ENCODE measurements around the gene IMMP2L.

Gene IMMP2L

GRCh38 chr7:111532625-111533024, 29.7 kb downstream of the IMMP2L start:
- no peak overlapping the region for H3K27ac ChIP-seq (ENCODE audit: low read length)
- no peak overlapping the region for H2AFZ ChIP-seq (ENCODE audit: low read depth, low read length)
- no peaks in the 10 kb centered on the region for H3K79me2 ChIP-seq (ENCODE audit: insufficient read depth, low read length)
- H3K9ac ChIP-seq (ENCODE audit: low read depth, low read length) = no peak overlapping the region
- peaks cover 19% of the 10 kb centered on the region for H3K4me1 ChIP-seq (ENCODE audit: insufficient read depth, low read length)
- ATAC-seq (ENCODE audit: insufficient read depth, low read depth) (no peak), DNase-seq (no peak)
- TF ChIP-seq EZH2 (IDR thresholded peaks at IDR 0.05; ENCODE audit: borderline replicate concordance, low read depth, low read length, severe bottlenecking) (no peak), CTCF (IDR thresholded peaks at IDR 0.05; ENCODE audit: borderline replicate concordance, extremely low read depth, low read length, poor library complexity, severe bottlenecking) (no peak)
- H3K4me3 ChIP-seq (ENCODE audit: low read depth in 1 of 2, low read length in 2 of 2) = no peak overlapping the region
- H4K20me1 ChIP-seq (ENCODE audit: insufficient read depth, low read length) = no peaks in the 10 kb centered on the region
- no peak overlapping the region for H3K4me2 ChIP-seq (ENCODE audit: insufficient read depth, low read length)
- no peaks in the 10 kb centered on the region for H3K36me3 ChIP-seq (ENCODE audit: insufficient read depth, low read length)
- no peaks in the 10 kb centered on the region for H3K9me3 ChIP-seq (ENCODE audit: insufficient read depth, low read length, severe bottlenecking)
- no peaks in the 10 kb centered on the region for H3K27me3 ChIP-seq (ENCODE audit: insufficient read depth, low read length, poor library complexity)

- TF ChIP-seq EZH2 (IDR thresholded peaks at IDR 0.05; ENCODE audit: borderline replicate concordance, low read depth, low read length, severe bottlenecking) = no peak
- TF ChIP-seq CTCF (IDR thresholded peaks at IDR 0.05; ENCODE audit: borderline replicate concordance, extremely low read depth, low read length, poor library complexity, severe bottlenecking) = no peak
Measured at GRCh38 chr7:111531993-111532392, 30.3 kb downstream of the IMMP2L start.

DNA sequence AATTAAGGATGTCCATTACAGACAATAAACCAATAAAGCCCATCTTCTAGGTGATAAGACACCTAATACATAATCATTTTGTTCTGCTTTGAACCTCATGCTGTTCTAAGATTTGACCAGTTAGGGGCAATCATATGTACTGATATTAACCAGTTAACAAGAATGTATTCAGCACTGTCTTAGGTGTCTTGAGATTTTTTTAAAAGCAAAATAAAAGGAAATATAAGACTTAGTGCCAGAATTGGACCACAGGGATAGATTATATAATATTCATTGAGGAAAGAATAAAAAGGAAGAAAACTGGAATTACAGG, 32.0 kb downstream of the IMMP2L start:
- H4K20me1 ChIP-seq (ENCODE audit: insufficient read depth, low read length) = no peaks in the 10 kb centered on the region
- H3K27ac ChIP-seq (ENCODE audit: low read length) = no peak overlapping the region
- no peak overlapping the region for H3K4me2 ChIP-seq (ENCODE audit: insufficient read depth, low read length)
- H3K9me3 ChIP-seq (ENCODE audit: insufficient read depth, low read length, severe bottlenecking) = no peaks in the 10 kb centered on the region
- no peak overlapping the region for H3K9ac ChIP-seq (ENCODE audit: low read depth, low read length)
- no peak overlapping the region for H3K4me3 ChIP-seq (ENCODE audit: low read depth in 1 of 2, low read length in 2 of 2)
- no peak for TF ChIP-seq EZH2 (IDR thresholded peaks at IDR 0.05; ENCODE audit: borderline replicate concordance, low read depth, low read length, severe bottlenecking)
- no peak for TF ChIP-seq CTCF (IDR thresholded peaks at IDR 0.05; ENCODE audit: borderline replicate concordance, extremely low read depth, low read length, poor library complexity, severe bottlenecking)
- ATAC-seq (ENCODE audit: insufficient read depth, low read depth) (no peak), DNase-seq (no peak)
- H3K27me3 ChIP-seq (ENCODE audit: insufficient read depth, low read length, poor library complexity) = no peaks in the 10 kb centered on the region
- H3K36me3 ChIP-seq (ENCODE audit: insufficient read depth, low read length) = no peaks in the 10 kb centered on the region
- no peak overlapping the region for H2AFZ ChIP-seq (ENCODE audit: low read depth, low read length)
- H3K79me2 ChIP-seq (ENCODE audit: insufficient read depth, low read length) = no peaks in the 10 kb centered on the region
- peaks cover 22% of the 10 kb centered on the region for H3K4me1 ChIP-seq (ENCODE audit: insufficient read depth, low read length)

More at GRCh38 chr7:111531993-111532392, 30.3 kb downstream of the IMMP2L start:
- H3K36me3 ChIP-seq (ENCODE audit: insufficient read depth, low read length) = no peaks in the 10 kb centered on the region
- no peak overlapping the region for H3K4me3 ChIP-seq (ENCODE audit: low read depth in 1 of 2, low read length in 2 of 2)
- H3K27me3 ChIP-seq (ENCODE audit: insufficient read depth, low read length, poor library complexity) = no peaks in the 10 kb centered on the region
- no peak overlapping the region for H3K9ac ChIP-seq (ENCODE audit: low read depth, low read length)
- DNase-seq (no peak), ATAC-seq (ENCODE audit: insufficient read depth, low read depth) (no peak)
- no peaks in the 10 kb centered on the region for H3K9me3 ChIP-seq (ENCODE audit: insufficient read depth, low read length, severe bottlenecking)
- no peak overlapping the region for H3K4me2 ChIP-seq (ENCODE audit: insufficient read depth, low read length)
- H3K27ac ChIP-seq (ENCODE audit: low read length) = no peak overlapping the region
- H3K79me2 ChIP-seq (ENCODE audit: insufficient read depth, low read length) = no peaks in the 10 kb centered on the region
- H2AFZ ChIP-seq (ENCODE audit: low read depth, low read length) = no peak overlapping the region
- no peaks in the 10 kb centered on the region for H4K20me1 ChIP-seq (ENCODE audit: insufficient read depth, low read length)
- peaks cover 22% of the 10 kb centered on the region for H3K4me1 ChIP-seq (ENCODE audit: insufficient read depth, low read length)
